Astrocyte (in vitro differentiated cells and primary cell): Measurements from ENCODE around the gene ANLN. TPM values are rescaled to one million over a fixed set of nuclear protein-coding genes. Genes with fewer than 3 reads are reported as not detected.
"Not testable (repeated sequence)": the region's sequence is repeated elsewhere in the genome, so short reads cannot be mapped to it uniquely, and the experiment has no call there.

Experiments used
- DNase-seq: peaks from one replicate; pipeline ENCODE4 v3.0.0-alpha.2; 2010; ENCODE audit warnings: low read depth
- FAIRE-seq: peaks from 2 replicates; lab custom pipeline; 2011; peaks lifted over from hg19 to GRCh38; lab: Jason Lieb, UNC
- H2AFZ ChIP-seq: 2 replicates; pipeline ENCODE4 v1.6.0; 2012; ENCODE audit warnings: low read depth, low read length, inconsistent platforms
- H3K27ac ChIP-seq: 2 replicates; pipeline ENCODE4 v1.5.1; 2011; ENCODE audit warnings: low read depth, low read length, inconsistent platforms
- H3K27me3 ChIP-seq: 2 replicates; pipeline ENCODE4 v1.6.0; 2011; ENCODE audit warnings: low read length, inconsistent platforms; ENCODE audit not compliant: insufficient read depth
- H3K36me3 ChIP-seq: 2 replicates; pipeline ENCODE4 v1.5.1; 2011; ENCODE audit warnings: low read length, inconsistent platforms; ENCODE audit not compliant: insufficient read depth
- H3K4me1 ChIP-seq: 2 replicates; pipeline ENCODE4 v1.5.1; 2011; ENCODE audit warnings: low read length, inconsistent platforms; ENCODE audit not compliant: insufficient read depth
- H3K4me2 ChIP-seq: 2 replicates; pipeline ENCODE4 v1.6.0; 2012; ENCODE audit warnings: low read length, inconsistent platforms
- H3K4me3 ChIP-seq: 2 replicates; pipeline ENCODE4 v1.5.1; 2011; ENCODE audit warnings: low read depth, mild to moderate bottlenecking, low read length, inconsistent platforms; ENCODE audit not compliant: insufficient read depth
- H3K79me2 ChIP-seq: 2 replicates; pipeline ENCODE4 v1.6.0; 2012; ENCODE audit warnings: mild to moderate bottlenecking, low read length, inconsistent platforms; ENCODE audit not compliant: insufficient read depth
- H3K9ac ChIP-seq: 2 replicates; pipeline ENCODE4 v1.6.0; 2012; ENCODE audit warnings: mild to moderate bottlenecking, low read length, inconsistent platforms
- H3K9me3 ChIP-seq: 2 replicates; pipeline ENCODE4 v1.5.1; 2012; ENCODE audit warnings: low read depth, mild to moderate bottlenecking, low read length, inconsistent platforms; ENCODE audit not compliant: insufficient read depth
- H4K20me1 ChIP-seq: 2 replicates; pipeline ENCODE4 v1.6.0; 2012; ENCODE audit warnings: low read length, inconsistent platforms; ENCODE audit not compliant: insufficient read depth
- H3K27ac Mint-ChIP-seq: one replicate; pipeline ENCODE4 v1.8.0; 2021; ENCODE audit warnings: mild to moderate bottlenecking, mixed read lengths; ENCODE audit not compliant: unreplicated experiment
- H3K27me3 Mint-ChIP-seq: one replicate; pipeline ENCODE4 v1.8.0; 2021; ENCODE audit warnings: low read depth, mixed read lengths; ENCODE audit not compliant: unreplicated experiment
- H3K36me3 Mint-ChIP-seq: one replicate; pipeline ENCODE4 v1.8.0; 2021; ENCODE audit warnings: low read depth, mixed read lengths; ENCODE audit not compliant: unreplicated experiment
- H3K4me1 Mint-ChIP-seq: one replicate; pipeline ENCODE4 v1.8.0; 2021; ENCODE audit warnings: low read depth, mixed read lengths; ENCODE audit not compliant: unreplicated experiment
- H3K4me3 Mint-ChIP-seq: one replicate; pipeline ENCODE4 v1.8.0; 2021; ENCODE audit warnings: mild to moderate bottlenecking, moderate library complexity, mixed read lengths; ENCODE audit not compliant: unreplicated experiment
- H3K9me3 Mint-ChIP-seq: one replicate; pipeline ENCODE4 v1.8.0; 2021; ENCODE audit warnings: mild to moderate bottlenecking, mixed read lengths; ENCODE audit not compliant: unreplicated experiment
- CTCF ChIP-seq: IDR thresholded peaks from 2 replicates; pipeline ENCODE4 v1.5.1; 2011; ENCODE audit warnings: low read depth, mild to moderate bottlenecking, inconsistent platforms, low read length, moderate library complexity; ENCODE audit not compliant: insufficient read depth
- EZH2 ChIP-seq: IDR thresholded peaks from 2 replicates; pipeline ENCODE4 v1.6.1; 2012; ENCODE audit warnings: mild to moderate bottlenecking, low read length, inconsistent platforms; ENCODE audit not compliant: insufficient read depth
- total RNA-seq: library from RNA; stranded (reverse); gene quantifications from 2 replicates; pipeline ENCODE4 v1.2.1, GENCODE V29; 2021

ANLN gene
- total RNA-seq, 1 donor from 2014 or later: 20.4 TPM

DNA sequence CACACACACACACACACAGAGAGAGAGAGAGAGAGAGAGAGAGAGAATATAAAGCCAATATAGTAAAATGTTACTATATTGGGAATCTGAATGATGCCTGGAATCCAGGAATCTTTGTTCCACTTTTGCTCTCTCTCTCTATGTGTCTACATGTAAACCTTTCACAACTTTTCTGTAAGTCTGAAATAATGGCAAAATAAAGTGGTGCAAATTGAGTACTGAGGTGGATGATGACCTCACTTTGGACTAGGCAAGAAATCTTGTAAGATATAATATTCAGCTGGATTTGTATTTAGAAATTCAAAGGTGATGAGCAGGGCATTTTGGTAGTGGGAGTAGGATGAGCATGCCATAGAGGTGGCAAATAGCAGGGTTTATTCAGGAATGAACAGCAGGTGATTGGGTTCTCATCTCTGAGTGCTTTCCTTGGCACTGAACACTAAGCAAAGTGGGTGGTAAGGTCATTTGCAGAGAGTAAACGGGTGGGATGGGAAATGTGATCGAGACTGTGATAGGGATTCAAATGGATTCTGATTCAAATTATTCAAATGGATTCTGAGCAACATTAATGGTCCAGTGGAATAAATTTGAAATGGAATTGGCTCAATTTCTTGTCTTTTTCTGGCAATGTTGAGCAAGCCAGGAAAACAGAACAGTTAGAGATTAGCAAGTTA, 9.7 kb upstream of the ANLN start:
- TF ChIP-seq CTCF: no peak
- no peak for TF ChIP-seq EZH2
- Histone ChIP-seq H3K27me3 (no peaks in the 10 kb centered on the region), H3K9ac (no peak overlapping the region), H3K4me1 (no peaks in the 10 kb centered on the region), H3K9me3 (no peaks in the 10 kb centered on the region), H3K79me2 (no peaks in the 10 kb centered on the region), H3K27ac (no peak overlapping the region), H3K4me2 (no peak overlapping the region), H3K4me3 (no peak overlapping the region), H2AFZ (no peak overlapping the region), H4K20me1 (no peaks in the 10 kb centered on the region), H3K36me3 (no peaks in the 10 kb centered on the region)
- Mint-ChIP-seq H3K36me3 (peaks cover 3% of the 10 kb centered on the region), H3K4me1 (no peaks in the 10 kb centered on the region), H3K4me3 (no peak overlapping the region), H3K9me3 (peaks cover 7% of the 10 kb centered on the region), H3K27me3 (peaks cover 5% of the 10 kb centered on the region), H3K27ac (no peak overlapping the region)
- DNase-seq (no peak), FAIRE-seq (no peak)

DNA sequence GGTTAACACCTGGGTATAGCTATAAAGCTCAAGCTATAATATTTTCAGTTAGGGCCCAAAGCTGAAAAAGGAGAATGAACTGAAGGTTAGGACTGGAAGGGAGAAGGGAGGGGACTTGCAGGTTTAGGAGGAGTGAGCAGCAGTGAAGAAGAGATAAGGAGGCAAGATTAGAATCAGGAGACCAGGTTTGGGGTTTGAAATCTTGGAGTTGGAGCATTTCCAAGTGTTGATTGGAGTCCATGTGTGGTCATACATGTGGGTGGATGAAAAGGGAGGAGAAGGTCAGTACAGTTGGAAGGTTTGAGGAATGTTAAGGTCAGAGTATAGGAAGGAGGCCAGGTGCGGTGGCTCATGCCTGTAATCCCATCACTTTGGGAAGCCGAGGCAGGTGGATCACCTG, 8.6 kb upstream of the ANLN start:
- DNase-seq (no peak), FAIRE-seq (no peak)
- peaks cover 4% of the 10 kb centered on the region for H3K27me3 Mint-ChIP-seq
- Histone ChIP-seq H3K4me1 (no peaks in the 10 kb centered on the region), H3K9ac (no peak overlapping the region), H2AFZ (no peak overlapping the region), H3K4me2 (no peak overlapping the region), H4K20me1 (no peaks in the 10 kb centered on the region), H3K27ac (no peak overlapping the region), H3K27me3 (no peaks in the 10 kb centered on the region), H3K9me3 (no peaks in the 10 kb centered on the region), H3K4me3 (no peak overlapping the region), H3K79me2 (no peaks in the 10 kb centered on the region), H3K36me3 (no peaks in the 10 kb centered on the region)
- H3K36me3 Mint-ChIP-seq: peaks cover 3% of the 10 kb centered on the region
- no peaks in the 10 kb centered on the region for H3K4me1 Mint-ChIP-seq
- peaks cover 7% of the 10 kb centered on the region for H3K9me3 Mint-ChIP-seq
- TF ChIP-seq EZH2: no peak
- no peak for TF ChIP-seq CTCF
- H3K4me3 Mint-ChIP-seq: no peak overlapping the region
- no peak overlapping the region for H3K27ac Mint-ChIP-seq

DNA sequence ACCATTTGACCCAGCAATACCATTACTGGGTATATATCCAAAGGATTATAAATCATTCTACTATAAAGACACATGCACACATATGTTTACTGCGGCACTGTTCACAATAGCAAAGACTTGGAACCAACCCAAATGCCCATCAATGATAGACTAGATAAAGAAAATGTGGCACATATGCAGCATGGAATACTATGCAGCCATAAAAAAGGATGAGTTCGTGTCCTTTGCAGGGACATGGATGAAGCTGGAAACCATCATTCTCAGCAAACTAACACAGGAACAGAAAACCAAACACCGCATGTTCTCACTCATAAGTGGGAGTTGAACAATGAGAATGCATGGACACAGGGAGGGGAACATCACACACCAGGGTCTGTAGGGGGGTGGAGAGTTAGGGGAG, 6.4 kb upstream of the ANLN start:
- not testable (repeated sequence) for H3K36me3 Mint-ChIP-seq, H3K27me3 ChIP-seq, H3K4me2 ChIP-seq, H3K27ac ChIP-seq, H3K9me3 ChIP-seq, H3K9me3 Mint-ChIP-seq, H3K4me1 Mint-ChIP-seq, H3K36me3 ChIP-seq, H3K4me3 Mint-ChIP-seq, H3K79me2 ChIP-seq, FAIRE-seq, H3K4me1 ChIP-seq, DNase-seq, H3K9ac ChIP-seq, H3K4me3 ChIP-seq, H4K20me1 ChIP-seq, H3K27me3 Mint-ChIP-seq, H3K27ac Mint-ChIP-seq, H2AFZ ChIP-seq

DNA sequence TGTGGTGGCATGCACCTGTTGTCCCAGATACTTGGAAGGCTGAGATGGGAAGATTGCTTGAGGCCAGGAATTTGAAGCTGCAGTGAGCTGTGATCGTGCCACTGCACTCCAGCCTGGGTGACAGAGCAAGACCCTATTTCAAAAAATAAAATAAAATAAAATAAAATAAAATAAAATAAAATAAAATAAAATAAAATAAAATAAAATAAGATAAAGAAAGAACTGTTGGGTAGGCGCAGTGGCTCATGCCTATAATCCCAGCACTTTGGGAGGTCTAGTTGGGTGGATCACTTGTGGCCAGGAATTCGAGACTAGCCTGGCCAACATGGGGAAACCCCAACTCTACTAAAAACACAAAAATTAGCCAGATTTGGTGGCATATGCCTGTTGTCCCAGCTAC, 4.0 kb upstream of the ANLN start:
- not testable (repeated sequence) for H3K27ac Mint-ChIP-seq, H3K79me2 ChIP-seq, H3K4me1 Mint-ChIP-seq, DNase-seq, H3K4me3 Mint-ChIP-seq, H3K27ac ChIP-seq, H3K27me3 Mint-ChIP-seq, H3K27me3 ChIP-seq, FAIRE-seq, H4K20me1 ChIP-seq, H3K36me3 ChIP-seq, H3K9me3 ChIP-seq, H3K4me2 ChIP-seq, H3K4me1 ChIP-seq, H3K9ac ChIP-seq, H3K9me3 Mint-ChIP-seq, H2AFZ ChIP-seq, H3K36me3 Mint-ChIP-seq, H3K4me3 ChIP-seq
